ENCODE results near the gene TPM2. TPM values are rescaled to one million over a fixed set of nuclear protein-coding genes. Genes with fewer than 3 reads are reported as not detected.
"Not testable (repeated sequence)": the region's sequence is repeated elsewhere in the genome, so short reads cannot be mapped to it uniquely, and the experiment has no call there.

The TPM2 gene
- polyA plus RNA-seq, 1 of the 3 experiments (the other 2 are of a cell fraction) = 620 TPM

- H3K9me2 ChIP-seq; H3K9ac ChIP-seq; H4K20me1 ChIP-seq (ENCODE audit: insufficient read depth); H3K4me1 ChIP-seq (ENCODE audit: control insufficient read depth in 1 of 2, insufficient read depth in 2 of 2, low read depth in 1 of 2, low read length in 1 of 2); H3K27ac ChIP-seq (ENCODE audit: low read depth in 2 of 2, low read length in 1 of 2); H3K4me2 ChIP-seq; H2AFZ ChIP-seq (ENCODE audit: low read depth); DNase-seq; H3F3A ChIP-seq (replicated peaks; ENCODE audit: insufficient read depth); H3K79me2 ChIP-seq (ENCODE audit: insufficient read depth); H3K4me3 ChIP-seq (ENCODE audit: low read depth in 2 of 2, low read length in 1 of 2); H3K9me3 ChIP-seq; H3K27me3 ChIP-seq (ENCODE audit: insufficient read depth); CTCF ChIA-PET; H3K36me3 ChIP-seq (replicated peaks in 1 of 2; ENCODE audit: control insufficient read depth in 1 of 2, insufficient read depth in 2 of 2, low read length in 1 of 2); POLR2A ChIA-PET: not testable (repeated sequence)
- 86% methylated on average over 6 of the region's 8 CpGs for WGBS (ENCODE audit: low lambda C conversion rate)
These were observed 51.0 kb downstream of the TPM2 start for GRCh38 chr9:35638751-35639150.

GRCh38 chr9:35637427-35637955 is 52.2 kb downstream of the TPM2 start:
- H2AFZ ChIP-seq (ENCODE audit: low read depth); DNase-seq; H3K4me3 ChIP-seq (ENCODE audit: low read depth in 2 of 2, low read length in 1 of 2); H3K9ac ChIP-seq; H3K36me3 ChIP-seq (replicated peaks in 1 of 2; ENCODE audit: control insufficient read depth in 1 of 2, insufficient read depth in 2 of 2, low read length in 1 of 2); H3K4me1 ChIP-seq (ENCODE audit: control insufficient read depth in 1 of 2, insufficient read depth in 2 of 2, low read depth in 1 of 2, low read length in 1 of 2); H3K9me2 ChIP-seq; H3K9me3 ChIP-seq; CTCF ChIA-PET; H3K27ac ChIP-seq (ENCODE audit: low read depth in 2 of 2, low read length in 1 of 2); H3K79me2 ChIP-seq (ENCODE audit: insufficient read depth); H3F3A ChIP-seq (replicated peaks; ENCODE audit: insufficient read depth); H4K20me1 ChIP-seq (ENCODE audit: insufficient read depth); H3K27me3 ChIP-seq (ENCODE audit: insufficient read depth); H3K4me2 ChIP-seq; POLR2A ChIA-PET: not testable (repeated sequence)
- whole genome bisulfite sequencing (ENCODE audit: low lambda C conversion rate) = 63% methylated on average over 9 of the region's 9 CpGs

DNA sequence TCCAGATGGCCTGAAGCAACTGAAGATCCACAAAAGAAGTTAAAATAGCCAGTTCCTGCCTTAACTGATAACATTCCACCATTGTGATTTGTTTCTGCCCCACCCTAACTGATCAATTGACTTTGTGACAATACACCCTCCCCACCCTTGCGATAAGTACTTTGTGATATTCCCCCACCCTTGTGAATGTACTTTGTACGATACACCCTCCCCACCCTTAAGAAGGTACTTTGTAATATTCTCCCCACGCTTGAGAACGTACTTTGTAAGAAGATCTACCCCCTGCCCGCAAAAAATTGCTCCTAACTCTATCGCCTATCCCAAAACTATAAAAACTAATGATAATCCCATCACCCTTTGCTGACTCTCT is 52.9 kb downstream of the TPM2 start:
- H3K9me2 ChIP-seq; POLR2A ChIA-PET; H3K36me3 ChIP-seq (replicated peaks in 1 of 2; ENCODE audit: control insufficient read depth in 1 of 2, insufficient read depth in 2 of 2, low read length in 1 of 2); DNase-seq; H3K4me3 ChIP-seq (ENCODE audit: low read depth in 2 of 2, low read length in 1 of 2); H3K9me3 ChIP-seq; H3K27ac ChIP-seq (ENCODE audit: low read depth in 2 of 2, low read length in 1 of 2); H3K79me2 ChIP-seq (ENCODE audit: insufficient read depth); H3F3A ChIP-seq (replicated peaks; ENCODE audit: insufficient read depth); H3K4me2 ChIP-seq; H3K9ac ChIP-seq; H3K27me3 ChIP-seq (ENCODE audit: insufficient read depth); H4K20me1 ChIP-seq (ENCODE audit: insufficient read depth); H3K4me1 ChIP-seq (ENCODE audit: control insufficient read depth in 1 of 2, insufficient read depth in 2 of 2, low read depth in 1 of 2, low read length in 1 of 2); H2AFZ ChIP-seq (ENCODE audit: low read depth): not testable (repeated sequence)
- 94% methylated on average over 6 of the region's 6 CpGs for WGBS (ENCODE audit: low lambda C conversion rate)
- CTCF ChIA-PET = interaction anchor here (1.6 to 2.7 kb wide), 3 partner anchors 9 to 25 kb away, joined by 7 to 9 read pairs (median 8); no protein-coding TSS in a partner anchor

GRCh38 chr9:35636135-35636876 is 53.4 kb downstream of the TPM2 start:
- H3K79me2 ChIP-seq (ENCODE audit: insufficient read depth) = no peaks in the 10 kb centered on the region
- no peaks in the 10 kb centered on the region for H4K20me1 ChIP-seq (ENCODE audit: insufficient read depth)
- POLR2A ChIA-PET = no interaction called here
- H3K4me3 ChIP-seq (ENCODE audit: low read depth in 2 of 2, low read length in 1 of 2) = no peak overlapping the region
- H3K36me3 ChIP-seq (replicated peaks in 1 of 2; ENCODE audit: control insufficient read depth in 1 of 2, insufficient read depth in 2 of 2, low read length in 1 of 2) = no peaks in the 10 kb centered on the region
- no peak overlapping the region for H3K4me2 ChIP-seq
- no peaks in the 10 kb centered on the region for H3K9me3 ChIP-seq
- H3K27ac ChIP-seq (ENCODE audit: low read depth in 2 of 2, low read length in 1 of 2) = no peak overlapping the region
- no peak overlapping the region for H2AFZ ChIP-seq (ENCODE audit: low read depth)
- no peak for DNase-seq
- H3K9ac ChIP-seq = no peak overlapping the region
- H3K9me2 ChIP-seq = no peaks in the 10 kb centered on the region
- no peaks in the 10 kb centered on the region for H3K4me1 ChIP-seq (ENCODE audit: control insufficient read depth in 1 of 2, insufficient read depth in 2 of 2, low read depth in 1 of 2, low read length in 1 of 2)
- no peaks in the 10 kb centered on the region for H3K27me3 ChIP-seq (ENCODE audit: insufficient read depth)
- no peaks in the 10 kb centered on the region for H3F3A ChIP-seq (replicated peaks; ENCODE audit: insufficient read depth)
- CTCF ChIA-PET = interaction anchor here (1.6 to 2.7 kb wide), 3 partner anchors 10 to 24 kb away, joined by 7 to 9 read pairs (median 8); no protein-coding TSS in a partner anchor
- 83% methylated on average over 9 of the region's 9 CpGs for WGBS (ENCODE audit: low lambda C conversion rate)
- no peak for TF ChIP-seq CTCF (IDR thresholded peaks at IDR 0.05)
- no peak for TF ChIP-seq USF2 (IDR thresholded peaks at IDR 0.05; ENCODE audit: borderline replicate concordance, low read depth, low read length)
- TF ChIP-seq MXI1 (IDR thresholded peaks at IDR 0.05; ENCODE audit: low read depth, low read length) = no peak
- TF ChIP-seq GABPA (IDR thresholded peaks at IDR 0.05; ENCODE audit: low read depth) = no peak
- TF ChIP-seq FOXM1 (IDR thresholded peaks at IDR 0.05; ENCODE audit: low read depth) = no peak
- no peak for TF ChIP-seq USF1 (IDR thresholded peaks at IDR 0.05; ENCODE audit: borderline replicate concordance, low read depth)
- no peak for TF ChIP-seq SIN3A (IDR thresholded peaks at IDR 0.05; ENCODE audit: borderline replicate concordance, low read depth, low read length)
- TF ChIP-seq CHD2 (IDR thresholded peaks at IDR 0.05; ENCODE audit: low read length, partially characterized antibody) = no peak
- no peak for TF ChIP-seq YY1 (IDR thresholded peaks at IDR 0.05; ENCODE audit: low read depth)
- TF ChIP-seq MAX (IDR thresholded peaks at IDR 0.05; ENCODE audit: low read depth) = no peak
- TF ChIP-seq RXRA (IDR thresholded peaks at IDR 0.05; ENCODE audit: borderline replicate concordance, low read depth) = no peak
- no peak for TF ChIP-seq FOXJ3 (CRISPR knock-in tag; IDR thresholded peaks at IDR 0.05)

Data from SK-N-SH (cell line).